HEK293 (cell line): ENCODE measurements around the gene DXO.
"Not testable (repeated sequence)": the region's sequence is repeated elsewhere in the genome, so short reads cannot be mapped to it uniquely, and the experiment has no call there.

Experiments used
- BCL11A ChIP-seq: fragments of 450-650 bp; formaldehyde crosslinking; IDR thresholded peaks from 2 replicates; pipeline ENCODE4 v1.5.1; 2016; ENCODE audit warnings: low read depth, missing biosample characterization, missing genetic modification characterization
- REPIN1 ChIP-seq: fragments of 450-650 bp; formaldehyde crosslinking; IDR thresholded peaks from 2 replicates; pipeline ENCODE4 v1.5.1; 2017; ENCODE audit warnings: missing biosample characterization, missing genetic modification characterization, low read depth
- SETDB1 ChIP-seq: IDR thresholded peaks from one replicate; pipeline ENCODE4 v1.6.1; 2017; ENCODE audit warnings: mild to moderate bottlenecking, low read length, moderate library complexity, mixed read lengths; ENCODE audit not compliant: insufficient read length
- ZBTB21 ChIP-seq: fragments of 450-650 bp; formaldehyde crosslinking; IDR thresholded peaks from 2 replicates; pipeline ENCODE4 v1.5.1; 2017; ENCODE audit warnings: missing biosample characterization, missing genetic modification characterization
- ZBTB8A ChIP-seq: fragments of 450-650 bp; formaldehyde crosslinking; IDR thresholded peaks from 2 replicates; pipeline ENCODE4 v1.5.1; 2016; ENCODE audit warnings: missing biosample characterization, missing genetic modification characterization
- ZNF157 ChIP-seq: fragments of 450-650 bp; formaldehyde crosslinking; IDR thresholded peaks from 2 replicates; pipeline ENCODE4 v1.5.1; 2016; ENCODE audit warnings: missing biosample characterization, missing genetic modification characterization
- ZNF23 ChIP-seq: fragments of 450-650 bp; formaldehyde crosslinking; IDR thresholded peaks from 2 replicates; pipeline ENCODE4 v1.5.1; 2016; ENCODE audit warnings: missing biosample characterization, missing genetic modification characterization, borderline replicate concordance
- ZNF76 ChIP-seq: fragments of 450-650 bp; formaldehyde crosslinking; IDR thresholded peaks from 2 replicates; pipeline ENCODE4; 2016; ENCODE audit warnings: low read depth, missing biosample characterization, missing genetic modification characterization, borderline replicate concordance
- TF ChIP-seq, protein P1 (sequence below): fragments of 450-650 bp; formaldehyde crosslinking; optimal IDR thresholded peaks from 2 replicates; pipeline ENCODE3; 2016; ENCODE audit warnings: missing biosample characterization, mild to moderate bottlenecking, missing genetic modification characterization
- TF ChIP-seq, protein P2 (sequence below): fragments of 450-650 bp; formaldehyde crosslinking; IDR thresholded peaks from 2 replicates; pipeline ENCODE4 v1.5.1; 2016; ENCODE audit warnings: missing biosample characterization, missing genetic modification characterization
- TF ChIP-seq, protein P3 (sequence below): fragments of 450-650 bp; formaldehyde crosslinking; IDR thresholded peaks from 2 replicates; pipeline ENCODE4 v1.5.1; 2016; ENCODE audit warnings: missing biosample characterization, missing genetic modification characterization

DNA sequence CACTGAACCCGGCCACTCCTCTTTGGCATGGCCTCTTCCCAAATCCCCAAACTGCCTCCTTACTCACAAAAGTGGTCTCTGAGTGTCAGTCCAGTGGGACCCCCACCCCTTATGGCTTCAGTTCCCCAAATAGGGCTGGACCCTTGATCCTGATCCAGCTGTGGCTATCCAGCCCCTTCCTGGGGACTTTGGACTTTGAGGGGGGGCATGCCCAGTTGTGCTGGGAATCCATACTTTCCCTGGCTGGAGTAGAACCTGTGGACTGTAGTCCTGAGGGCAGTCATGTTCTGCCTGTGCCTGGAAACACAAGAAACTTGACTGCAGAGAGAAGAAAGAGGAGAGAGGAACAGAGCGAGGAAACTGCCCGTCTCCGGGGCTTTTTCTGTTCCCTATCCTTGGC, 32.5 kb upstream of the DXO start:
- TF ChIP-seq SETDB1; BCL11A; ZNF23 (tag by site-specific recombination); ZNF157 (tag by site-specific recombination); ZBTB21; ZBTB8A (tag by site-specific recombination); ZNF76 (tag by site-specific recombination); REPIN1: not testable (repeated sequence)
- TF ChIP-seq, protein P1, sequence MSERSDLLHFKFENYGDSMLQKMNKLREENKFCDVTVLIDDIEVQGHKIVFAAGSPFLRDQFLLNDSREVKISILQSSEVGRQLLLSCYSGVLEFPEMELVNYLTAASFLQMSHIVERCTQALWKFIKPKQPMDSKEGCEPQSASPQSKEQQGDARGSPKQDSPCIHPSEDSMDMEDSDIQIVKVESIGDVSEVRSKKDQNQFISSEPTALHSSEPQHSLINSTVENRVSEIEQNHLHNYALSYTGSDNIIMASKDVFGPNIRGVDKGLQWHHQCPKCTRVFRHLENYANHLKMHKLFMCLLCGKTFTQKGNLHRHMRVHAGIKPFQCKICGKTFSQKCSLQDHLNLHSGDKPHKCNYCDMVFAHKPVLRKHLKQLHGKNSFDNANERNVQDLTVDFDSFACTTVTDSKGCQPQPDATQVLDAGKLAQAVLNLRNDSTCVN (tag by site-specific recombination) = not testable (repeated sequence)
- TF ChIP-seq, protein P2, sequence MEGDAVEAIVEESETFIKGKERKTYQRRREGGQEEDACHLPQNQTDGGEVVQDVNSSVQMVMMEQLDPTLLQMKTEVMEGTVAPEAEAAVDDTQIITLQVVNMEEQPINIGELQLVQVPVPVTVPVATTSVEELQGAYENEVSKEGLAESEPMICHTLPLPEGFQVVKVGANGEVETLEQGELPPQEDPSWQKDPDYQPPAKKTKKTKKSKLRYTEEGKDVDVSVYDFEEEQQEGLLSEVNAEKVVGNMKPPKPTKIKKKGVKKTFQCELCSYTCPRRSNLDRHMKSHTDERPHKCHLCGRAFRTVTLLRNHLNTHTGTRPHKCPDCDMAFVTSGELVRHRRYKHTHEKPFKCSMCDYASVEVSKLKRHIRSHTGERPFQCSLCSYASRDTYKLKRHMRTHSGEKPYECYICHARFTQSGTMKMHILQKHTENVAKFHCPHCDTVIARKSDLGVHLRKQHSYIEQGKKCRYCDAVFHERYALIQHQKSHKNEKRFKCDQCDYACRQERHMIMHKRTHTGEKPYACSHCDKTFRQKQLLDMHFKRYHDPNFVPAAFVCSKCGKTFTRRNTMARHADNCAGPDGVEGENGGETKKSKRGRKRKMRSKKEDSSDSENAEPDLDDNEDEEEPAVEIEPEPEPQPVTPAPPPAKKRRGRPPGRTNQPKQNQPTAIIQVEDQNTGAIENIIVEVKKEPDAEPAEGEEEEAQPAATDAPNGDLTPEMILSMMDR = not testable (repeated sequence)
- TF ChIP-seq, protein P3, sequence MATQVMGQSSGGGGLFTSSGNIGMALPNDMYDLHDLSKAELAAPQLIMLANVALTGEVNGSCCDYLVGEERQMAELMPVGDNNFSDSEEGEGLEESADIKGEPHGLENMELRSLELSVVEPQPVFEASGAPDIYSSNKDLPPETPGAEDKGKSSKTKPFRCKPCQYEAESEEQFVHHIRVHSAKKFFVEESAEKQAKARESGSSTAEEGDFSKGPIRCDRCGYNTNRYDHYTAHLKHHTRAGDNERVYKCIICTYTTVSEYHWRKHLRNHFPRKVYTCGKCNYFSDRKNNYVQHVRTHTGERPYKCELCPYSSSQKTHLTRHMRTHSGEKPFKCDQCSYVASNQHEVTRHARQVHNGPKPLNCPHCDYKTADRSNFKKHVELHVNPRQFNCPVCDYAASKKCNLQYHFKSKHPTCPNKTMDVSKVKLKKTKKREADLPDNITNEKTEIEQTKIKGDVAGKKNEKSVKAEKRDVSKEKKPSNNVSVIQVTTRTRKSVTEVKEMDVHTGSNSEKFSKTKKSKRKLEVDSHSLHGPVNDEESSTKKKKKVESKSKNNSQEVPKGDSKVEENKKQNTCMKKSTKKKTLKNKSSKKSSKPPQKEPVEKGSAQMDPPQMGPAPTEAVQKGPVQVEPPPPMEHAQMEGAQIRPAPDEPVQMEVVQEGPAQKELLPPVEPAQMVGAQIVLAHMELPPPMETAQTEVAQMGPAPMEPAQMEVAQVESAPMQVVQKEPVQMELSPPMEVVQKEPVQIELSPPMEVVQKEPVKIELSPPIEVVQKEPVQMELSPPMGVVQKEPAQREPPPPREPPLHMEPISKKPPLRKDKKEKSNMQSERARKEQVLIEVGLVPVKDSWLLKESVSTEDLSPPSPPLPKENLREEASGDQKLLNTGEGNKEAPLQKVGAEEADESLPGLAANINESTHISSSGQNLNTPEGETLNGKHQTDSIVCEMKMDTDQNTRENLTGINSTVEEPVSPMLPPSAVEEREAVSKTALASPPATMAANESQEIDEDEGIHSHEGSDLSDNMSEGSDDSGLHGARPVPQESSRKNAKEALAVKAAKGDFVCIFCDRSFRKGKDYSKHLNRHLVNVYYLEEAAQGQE (tag by site-specific recombination) = not testable (repeated sequence)
